ENCODE measurements around the gene SCAF11.

Gene SCAF11

GRCh38 chr12:45974171-45974719 is 16.1 kb downstream of the SCAF11 start:
- TF ChIP-seq CTCF (IDR thresholded peaks at IDR 0.05; ENCODE audit: low read depth, low read length) = no peak
- Histone ChIP-seq H3K36me3 (no peaks in the 10 kb centered on the region), H3K4me1 (peaks cover 12% of the 10 kb centered on the region), H3K27me3 (no peaks in the 10 kb centered on the region), H3K4me3 (ENCODE audit: low read depth, low read length) (no peak overlapping the region), H3K9me3 (no peaks in the 10 kb centered on the region)
- DNase-seq = no peak

- Histone ChIP-seq H3K4me1 (peaks cover 12% of the 10 kb centered on the region), H3K9me3 (no peaks in the 10 kb centered on the region), H3K27me3 (no peaks in the 10 kb centered on the region), H3K36me3 (no peaks in the 10 kb centered on the region), H3K4me3 (ENCODE audit: low read depth, low read length) (no peak overlapping the region)
- DNase-seq = no peak
- TF ChIP-seq CTCF (IDR thresholded peaks at IDR 0.05; ENCODE audit: low read depth, low read length) = no peak
Observed at GRCh38 chr12:45973526-45973925, 16.8 kb downstream of the SCAF11 start.

- TF ChIP-seq CTCF (IDR thresholded peaks at IDR 0.05; ENCODE audit: low read depth, low read length) = no peak
- Histone ChIP-seq H3K9me3 (no peaks in the 10 kb centered on the region), H3K36me3 (no peaks in the 10 kb centered on the region), H3K27me3 (no peaks in the 10 kb centered on the region), H3K4me3 (ENCODE audit: low read depth, low read length) (no peak overlapping the region), H3K4me1 (no peaks in the 10 kb centered on the region)
- no peak for DNase-seq
Observed at GRCh38 chr12:45970391-45970790, 20.0 kb downstream of the SCAF11 start.

- Histone ChIP-seq H3K9me3 (no peaks in the 10 kb centered on the region), H3K4me3 (ENCODE audit: low read depth, low read length) (no peak overlapping the region), H3K4me1 (no peaks in the 10 kb centered on the region), H3K36me3 (no peaks in the 10 kb centered on the region), H3K27me3 (no peaks in the 10 kb centered on the region)
- TF ChIP-seq CTCF (IDR thresholded peaks at IDR 0.05; ENCODE audit: low read depth, low read length) = no peak
- DNase-seq = no peak
Observed at GRCh38 chr12:45969084-45969483, 21.3 kb downstream of the SCAF11 start.

GRCh38 chr12:45966486-45966885 is 23.9 kb downstream of the SCAF11 start:
- H3K9me3 ChIP-seq = no peaks in the 10 kb centered on the region
- H3K4me3 ChIP-seq (ENCODE audit: low read depth, low read length) = no peak overlapping the region
- no peaks in the 10 kb centered on the region for H3K4me1 ChIP-seq
- no peaks in the 10 kb centered on the region for H3K27me3 ChIP-seq
- no peak for TF ChIP-seq CTCF (IDR thresholded peaks at IDR 0.05; ENCODE audit: low read depth, low read length)
- no peak for DNase-seq
- H3K36me3 ChIP-seq = peaks cover 18% of the 10 kb centered on the region

GRCh38 chr12:45962553-45963325 is 27.6 kb downstream of the SCAF11 start:
- TF ChIP-seq CTCF (IDR thresholded peaks at IDR 0.05; ENCODE audit: low read depth, low read length) = no peak
- Histone ChIP-seq H3K36me3 (peaks cover 18% of the 10 kb centered on the region), H3K4me3 (ENCODE audit: low read depth, low read length) (no peak overlapping the region), H3K9me3 (no peaks in the 10 kb centered on the region), H3K4me1 (no peaks in the 10 kb centered on the region), H3K27me3 (no peaks in the 10 kb centered on the region)
- DNase-seq = no peak

Data from BE2C (cell line).